NB4 (cell line): ENCODE data around the gene SAMD14.
"Not testable (repeated sequence)": the region's sequence is repeated elsewhere in the genome, so short reads cannot be mapped to it uniquely, and the experiment has no call there.

ENCODE experiments used
- DNase-seq: peaks from one replicate; pipeline ENCODE4 v3.0.0; 2010; ENCODE audit warnings: low read depth
- H3K4me3 ChIP-seq: one replicate; pipeline ENCODE4 v1.5.1; 2011; ENCODE audit warnings: mild to moderate bottlenecking, low read depth, low read length, moderate library complexity
- CTCF ChIP-seq: IDR thresholded peaks from one replicate; pipeline ENCODE4 v1.5.1; 2012; ENCODE audit warnings: low read depth, low read length
- MAX ChIP-seq: IDR thresholded peaks from 2 replicates; pipeline ENCODE4 v1.6.1; 2011; ENCODE audit warnings: low read depth, low read length
- MYC ChIP-seq: IDR thresholded peaks from 2 replicates; pipeline ENCODE4 v1.6.1; 2011; ENCODE audit warnings: low read depth, low read length
- POLR2A ChIP-seq: IDR thresholded peaks from 2 replicates; pipeline ENCODE4 v1.6.1; 2011; ENCODE audit warnings: mild to moderate bottlenecking; ENCODE audit not compliant: insufficient read length; ENCODE audit errors: extremely low read depth

The SAMD14 gene

GRCh38 chr17:50063561-50064252 lies 66.3 kb downstream of the SAMD14 start:
- TF ChIP-seq POLR2A (no peak), MAX (no peak), CTCF (no peak), MYC (no peak)
- no peak for DNase-seq
- H3K4me3 ChIP-seq = no peak overlapping the region

- no peak for TF ChIP-seq MYC
- TF ChIP-seq CTCF = no peak
- no peak for TF ChIP-seq MAX
- no peak for TF ChIP-seq POLR2A
- DNase-seq = no peak
- H3K4me3 ChIP-seq = no peak overlapping the region
These were observed 67.4 kb downstream of the SAMD14 start for GRCh38 chr17:50062293-50063243.

- DNase-seq, H3K4me3 ChIP-seq: not testable (repeated sequence)
These were observed 68.3 kb downstream of the SAMD14 start for GRCh38 chr17:50061713-50062045.

GRCh38 chr17:50060951-50061712 lies 68.8 kb downstream of the SAMD14 start:
- H3K4me3 ChIP-seq = no peak overlapping the region
- TF ChIP-seq POLR2A (no peak), MAX (no peak), CTCF (no peak), MYC (no peak)
- no peak for DNase-seq
